Natural killer cell (primary cell): ENCODE measurements around the gene SESN1. TPM values are rescaled to one million over a fixed set of nuclear protein-coding genes. Genes with fewer than 3 reads are reported as not detected.
A peak's percentile ranks its signal among the peaks of the same experiment; 100 is the strongest.

Source experiments
- ATAC-seq, 3 donors: fragments of 150-1000 bp in 2 of 3; fragments of 200-7000 bp in 1 of 3; cut with Tn5 transposase; 1 replicate in 1 of 3; 2 replicates in 2 of 3; pipeline ENCODE4 v1.10.0; 2021; ENCODE audit warnings: mild to moderate bottlenecking in 2 of 3, moderate library complexity in 2 of 3
- DNase-seq, 2 donors: peaks; one replicate each; pipeline versions ENCODE4 v3.0.0 to v3.0.0-alpha.2; 2013 to 2021; ENCODE audit warnings: mixed read lengths in 1 of 2
- H3K27ac ChIP-seq: one replicate; pipeline ENCODE4 v1.5.1; 2013; ENCODE audit warnings: mild to moderate bottlenecking, low read length
- H3K27me3 ChIP-seq: one replicate; pipeline ENCODE4 v1.6.1; 2013; ENCODE audit warnings: low read length; ENCODE audit not compliant: control insufficient read depth, insufficient read depth
- H3K36me3 ChIP-seq: one replicate; pipeline ENCODE4 v1.6.1; 2013; ENCODE audit warnings: low read length; ENCODE audit not compliant: control insufficient read depth, insufficient read depth
- H3K4me1 ChIP-seq: one replicate; pipeline ENCODE4 v1.6.1; 2013; ENCODE audit warnings: low read length; ENCODE audit not compliant: control insufficient read depth, insufficient read depth
- H3K4me3 ChIP-seq: one replicate; pipeline ENCODE4 v1.5.1; 2013; ENCODE audit warnings: low read length
- H3K9me3 ChIP-seq: one replicate; pipeline ENCODE4 v1.6.1; 2013; ENCODE audit warnings: low read length; ENCODE audit not compliant: control insufficient read depth, insufficient read depth
- H3K27ac Mint-ChIP-seq, 2 donors: one replicate each; pipeline ENCODE4 v1.8.0; 2022; ENCODE audit warnings: mild to moderate bottlenecking in 2 of 2, mixed read lengths in 2 of 2, moderate library complexity in 1 of 2
- H3K27me3 Mint-ChIP-seq, 2 donors: one replicate each; pipeline ENCODE4 v1.8.0; 2022; ENCODE audit warnings: low read depth in 2 of 2, mixed read lengths in 2 of 2
- H3K36me3 Mint-ChIP-seq: one replicate; pipeline ENCODE4 v1.8.0; 2022; ENCODE audit warnings: mixed read lengths
- H3K4me1 Mint-ChIP-seq, 2 donors: one replicate each; pipeline ENCODE4 v1.8.0; 2022; ENCODE audit warnings: mixed read lengths in 2 of 2
- H3K4me3 Mint-ChIP-seq: one replicate; pipeline ENCODE4 v1.8.0; 2022; ENCODE audit warnings: mild to moderate bottlenecking, moderate library complexity, mixed read lengths
- H3K9me3 Mint-ChIP-seq, 2 donors: one replicate each; pipeline ENCODE4 v1.8.0; 2022; ENCODE audit warnings: mixed read lengths in 2 of 2
- CTCF ChIP-seq: fragments of 200-600 bp; IDR thresholded peaks from one replicate; pipeline ENCODE4 v1.8.0; 2022; ENCODE audit warnings: antibody characterized with exemption
- WGBS: methylation state at CpG from one replicate; pipeline ENCODE4 v1.1.7; 2013; ENCODE audit warnings: missing lambda C conversion rate; ENCODE audit not compliant: insufficient coverage; 5-methylcytosine and 5-hydroxymethylcytosine counted together
- intact Hi-C: fragments of 100-400 bp; cut with micrococcal nuclease; formaldehyde crosslinking; loops from one replicate; pipeline ENCODE4 v1.14.2; 2022
- total RNA-seq, 4 donors: library from RNA; stranded (reverse); fragments of 120-200 nt in 1 of 4; gene quantifications; one replicate each; pipeline versions ENCODE4 v1.2.3 to v1.2.4, GENCODE V29; 2013 to 2022

SESN1 gene
- total RNA-seq, 3 donors from 2014 or later (not counting 1 experiment from before 2014, with no cell fraction given): 52.9 to 106 (median 68.9) TPM

GRCh38 chr6:109007521-109007920, 87.1 kb downstream of the SESN1 start:
- Mint-ChIP-seq H3K27ac (peak overlapping the region; percentile 90 to 95), H3K4me3 (peak overlapping the region; percentile 97), H3K27me3 (no peaks in the 10 kb centered on the region), H3K36me3 (no peaks in the 10 kb centered on the region), H3K4me1 (peaks cover 48 to 66% of the 10 kb centered on the region in 2 donors), H3K9me3 (no peaks in the 10 kb centered on the region)
- Histone ChIP-seq H3K4me1 (peaks cover 14% of the 10 kb centered on the region), H3K27ac (peak overlapping the region; percentile 94), H3K4me3 (peak overlapping the region; percentile 99), H3K36me3 (no peaks in the 10 kb centered on the region), H3K27me3 (no peaks in the 10 kb centered on the region), H3K9me3 (no peaks in the 10 kb centered on the region)
- ATAC-seq (no peak), DNase-seq (no peak)
- WGBS: no CpG with 5 or more reads among the region's 3 CpGs
- intact Hi-C loops: loop anchor here (5.0 kb wide), 5 partner anchors 40 to 450 kb away; no protein-coding TSS in a partner anchor
- TF ChIP-seq CTCF: no peak

GRCh38 chr6:109006818-109007217, 87.8 kb downstream of the SESN1 start:
- peak overlapping the region; percentile 97 for H3K4me3 Mint-ChIP-seq
- intact Hi-C loops: loop anchor here (5.0 kb wide), 5 partner anchors 40 to 450 kb away; no protein-coding TSS in a partner anchor
- TF ChIP-seq CTCF: no peak
- H3K27me3 Mint-ChIP-seq: no peaks in the 10 kb centered on the region
- H3K36me3 Mint-ChIP-seq: no peaks in the 10 kb centered on the region
- ATAC-seq (no peak), DNase-seq (no peak)
- H3K4me1 Mint-ChIP-seq: peaks cover 55 to 73% of the 10 kb centered on the region in 2 donors
- Histone ChIP-seq H3K4me1 (peaks cover 14% of the 10 kb centered on the region), H3K27me3 (no peaks in the 10 kb centered on the region), H3K27ac (peak overlapping the region; percentile 41), H3K9me3 (no peaks in the 10 kb centered on the region), H3K4me3 (no peak overlapping the region), H3K36me3 (peaks cover 4% of the 10 kb centered on the region)
- H3K27ac Mint-ChIP-seq: peak overlapping the region; percentile 90 to 95
- H3K9me3 Mint-ChIP-seq: no peaks in the 10 kb centered on the region
- WGBS: 40% methylated on average over 1 of the region's 1 CpG

- DNase-seq (no peak), ATAC-seq (peak; percentile 52 to 74 (median 63))
- Histone ChIP-seq H3K9me3 (no peaks in the 10 kb centered on the region), H3K27me3 (no peaks in the 10 kb centered on the region), H3K36me3 (peaks cover 32% of the 10 kb centered on the region), H3K27ac (no peak overlapping the region), H3K4me3 (no peak overlapping the region), H3K4me1 (peaks cover 9% of the 10 kb centered on the region)
- intact Hi-C loops: no loop called here
- peaks cover 16% of the 10 kb centered on the region for H3K36me3 Mint-ChIP-seq
- H3K27me3 Mint-ChIP-seq: no peaks in the 10 kb centered on the region
- peaks cover 55% of the 10 kb centered on the region in 2 donors for H3K4me1 Mint-ChIP-seq
- H3K27ac Mint-ChIP-seq: peak overlapping the region; percentile 69 to 95
- no peaks in the 10 kb centered on the region for H3K9me3 Mint-ChIP-seq
- H3K4me3 Mint-ChIP-seq: no peak overlapping the region
- no peak for TF ChIP-seq CTCF
Observed at GRCh38 chr6:109002882-109003281, 91.8 kb downstream of the SESN1 start.

- no peak for DNase-seq
- no peak for ATAC-seq
- Mint-ChIP-seq H3K4me3 (no peak overlapping the region), H3K9me3 (no peaks in the 10 kb centered on the region), H3K4me1 (peaks cover 48 to 51% of the 10 kb centered on the region in 2 donors), H3K27me3 (no peaks in the 10 kb centered on the region), H3K27ac (peak overlapping the region; percentile 1 to 69), H3K36me3 (peaks cover 19% of the 10 kb centered on the region)
- Histone ChIP-seq H3K9me3 (no peaks in the 10 kb centered on the region), H3K27ac (no peak overlapping the region), H3K4me1 (peaks cover 7% of the 10 kb centered on the region), H3K36me3 (peaks cover 39% of the 10 kb centered on the region), H3K4me3 (no peak overlapping the region), H3K27me3 (no peaks in the 10 kb centered on the region)
- intact Hi-C loops: no loop called here
- TF ChIP-seq CTCF: no peak
- 83% methylated on average over 2 of the region's 3 CpGs for WGBS
Observed at GRCh38 chr6:109002051-109002697, 92.5 kb downstream of the SESN1 start.
